Caki2 (cell line): ENCODE measurements around the gene HTT-AS. TPM values are rescaled to one million over a fixed set of nuclear protein-coding genes. Genes with fewer than 3 reads are reported as not detected.
"Not testable (repeated sequence)": the region's sequence is repeated elsewhere in the genome, so short reads cannot be mapped to it uniquely, and the experiment has no call there.

ENCODE experiments used
- DNase-seq: peaks from one replicate; pipeline ENCODE4 v3.0.0-alpha.2; 2015; ENCODE audit warnings: low read depth
- in situ Hi-C: cut with HindIII; loops from 2 replicates; pipeline ENCODE4 v1.10.0; 2016; ENCODE audit warnings: low sequenced_read_pairs, low pct_unique_long_range_greater_than_20kb, mixed read lengths
- total RNA-seq: library from RNA; depleted of rRNA; stranded (reverse); fragments of >200 nt; shearing (Covaris generic); gene quantifications from 2 replicates; pipeline ENCODE4 v1.2.3, GENCODE V29; 2014; ENCODE audit warnings: low replicate concordance

HTT-AS gene
- total RNA-seq, 1 experiment from 2014 or later: not detected

DNA sequence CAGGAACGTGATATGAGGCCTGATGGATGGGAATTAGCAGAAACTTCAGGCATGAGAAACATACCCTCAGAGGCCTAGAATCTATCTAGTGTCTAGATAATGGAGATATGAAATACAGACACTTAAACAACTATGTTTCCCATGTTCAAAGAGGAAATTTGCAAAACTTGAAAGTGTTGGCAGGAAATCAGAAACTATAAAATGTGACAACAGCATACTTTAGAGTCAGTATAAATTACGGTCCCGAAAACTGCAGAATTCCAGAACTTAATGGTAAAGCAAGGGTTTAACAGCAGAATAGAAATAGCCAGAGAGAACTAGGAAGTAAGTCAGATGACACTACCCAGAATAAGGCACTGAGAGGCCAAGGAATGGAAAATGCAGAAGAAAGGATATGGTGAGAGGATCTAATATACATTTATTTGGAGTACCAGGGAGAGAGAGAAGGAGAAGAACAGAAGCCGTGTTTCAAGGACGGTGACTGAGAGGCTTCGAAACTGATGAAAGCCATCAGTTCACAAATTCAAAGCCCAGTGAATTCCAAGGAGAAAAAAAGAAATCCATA, 7.4 kb downstream of the HTT-AS start:
- no peak for DNase-seq
- in situ Hi-C loops: no loop called here

DNA sequence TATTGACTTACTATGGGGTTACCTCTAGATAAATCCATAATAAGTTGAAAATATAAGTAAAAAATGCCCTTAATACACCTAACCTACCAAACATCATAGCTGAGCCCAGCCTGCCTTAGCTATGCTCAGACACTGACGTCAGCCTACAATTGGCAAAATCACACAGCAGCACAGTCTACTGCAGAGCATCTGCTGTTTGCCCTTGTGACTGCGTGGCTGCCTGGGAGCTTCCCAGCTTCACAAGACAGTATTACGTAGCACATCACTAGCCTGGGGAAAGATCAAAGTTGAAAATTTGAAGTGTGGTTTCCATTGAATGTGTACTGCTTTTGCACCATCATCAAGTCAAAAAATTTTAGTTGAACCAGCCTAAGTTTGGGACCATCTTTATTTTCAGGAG, 8.8 kb downstream of the HTT-AS start:
- no peak for DNase-seq
- in situ Hi-C loops: no loop called here

DNA sequence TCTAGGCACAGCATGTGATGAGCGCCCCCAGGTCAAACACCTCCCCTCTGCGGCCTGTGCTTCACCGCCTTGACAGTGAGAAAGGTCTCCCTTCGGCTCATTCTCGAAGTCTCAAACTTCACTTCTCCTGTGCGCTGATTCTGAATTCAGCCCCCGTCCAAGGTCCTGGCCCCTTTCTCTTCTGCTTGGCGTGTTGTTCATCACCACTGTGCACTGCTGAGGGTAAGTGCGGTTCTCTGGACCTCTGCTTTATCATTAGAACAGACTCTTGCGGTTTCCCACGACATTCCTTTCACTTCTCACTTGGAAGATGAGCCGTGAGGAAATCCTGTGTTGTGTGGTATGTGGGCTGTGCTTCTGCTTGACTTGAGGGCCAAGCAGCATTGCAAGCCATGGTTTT, 11.9 kb downstream of the HTT-AS start:
- in situ Hi-C loops: no loop called here
- DNase-seq: no peak

DNA sequence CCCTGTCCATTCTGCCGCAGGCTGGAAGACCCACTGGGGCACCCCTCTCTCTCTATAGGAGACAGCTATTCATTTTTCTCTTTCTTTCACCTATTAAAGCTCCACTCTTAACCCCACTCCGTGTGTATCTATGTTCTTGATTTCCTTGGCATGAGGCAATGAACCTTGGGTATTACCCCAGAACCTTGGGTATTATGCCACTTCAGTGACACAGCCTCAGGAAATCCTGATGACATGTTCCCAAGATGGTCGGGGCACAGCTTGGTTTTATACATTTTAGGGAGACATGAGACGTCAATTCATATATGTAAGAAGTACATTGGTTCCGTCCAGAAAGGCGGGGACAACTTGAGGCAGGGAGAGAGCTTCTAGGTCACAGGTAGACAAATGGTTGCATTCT, 13.4 kb downstream of the HTT-AS start:
- no peak for DNase-seq
- in situ Hi-C loops: no loop called here

DNA sequence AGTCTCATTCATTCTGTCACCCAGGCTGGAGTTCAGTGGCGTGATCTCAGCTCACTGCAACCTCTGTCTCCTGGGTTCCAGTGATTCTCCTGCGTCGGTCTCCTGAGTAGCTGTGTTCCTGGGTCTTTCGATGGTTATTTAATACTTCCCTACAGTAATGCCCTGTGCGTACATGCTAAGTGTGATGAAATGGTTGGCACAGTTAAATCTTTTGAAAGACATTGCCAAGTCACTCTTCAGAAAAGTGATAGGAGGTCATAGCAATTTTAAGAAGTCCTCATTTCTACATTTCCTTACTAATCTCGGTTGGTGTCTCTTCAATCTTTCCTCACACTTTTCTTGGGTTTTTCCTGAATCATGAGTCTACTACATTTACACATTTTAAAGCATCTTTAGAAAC, 14.4 kb downstream of the HTT-AS start:
- in situ Hi-C loops: no loop called here
- no peak for DNase-seq

DNA sequence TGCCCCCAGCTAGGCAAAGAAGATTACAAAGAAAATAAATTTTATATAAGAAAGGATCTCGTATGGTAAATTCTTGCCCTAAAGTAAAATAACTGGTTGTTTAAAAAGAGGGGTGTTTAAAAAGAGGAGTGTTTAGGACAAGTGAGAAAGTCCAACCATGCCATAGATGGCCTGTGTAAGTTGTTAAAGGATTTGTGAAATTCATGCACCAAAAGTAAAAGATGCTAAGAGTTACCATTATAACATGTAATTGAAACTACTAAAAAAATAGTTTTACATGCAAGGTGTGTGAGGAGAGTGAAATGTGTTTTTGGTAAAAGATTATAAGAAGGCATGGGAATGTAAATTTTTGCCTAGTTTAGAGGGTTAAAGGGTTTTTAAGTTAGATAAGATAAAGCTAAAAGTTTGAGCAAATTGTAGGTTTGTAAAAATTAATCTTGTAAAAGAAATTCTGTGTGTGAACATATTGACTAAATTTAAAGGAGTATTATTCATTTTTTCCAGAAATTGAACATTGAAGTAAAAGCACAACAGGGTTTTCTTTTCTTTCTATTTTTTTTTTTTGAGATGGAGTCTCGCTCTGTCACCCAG, 20.1 kb downstream of the HTT-AS start:
- in situ Hi-C loops: no loop called here
- no peak for DNase-seq

DNA sequence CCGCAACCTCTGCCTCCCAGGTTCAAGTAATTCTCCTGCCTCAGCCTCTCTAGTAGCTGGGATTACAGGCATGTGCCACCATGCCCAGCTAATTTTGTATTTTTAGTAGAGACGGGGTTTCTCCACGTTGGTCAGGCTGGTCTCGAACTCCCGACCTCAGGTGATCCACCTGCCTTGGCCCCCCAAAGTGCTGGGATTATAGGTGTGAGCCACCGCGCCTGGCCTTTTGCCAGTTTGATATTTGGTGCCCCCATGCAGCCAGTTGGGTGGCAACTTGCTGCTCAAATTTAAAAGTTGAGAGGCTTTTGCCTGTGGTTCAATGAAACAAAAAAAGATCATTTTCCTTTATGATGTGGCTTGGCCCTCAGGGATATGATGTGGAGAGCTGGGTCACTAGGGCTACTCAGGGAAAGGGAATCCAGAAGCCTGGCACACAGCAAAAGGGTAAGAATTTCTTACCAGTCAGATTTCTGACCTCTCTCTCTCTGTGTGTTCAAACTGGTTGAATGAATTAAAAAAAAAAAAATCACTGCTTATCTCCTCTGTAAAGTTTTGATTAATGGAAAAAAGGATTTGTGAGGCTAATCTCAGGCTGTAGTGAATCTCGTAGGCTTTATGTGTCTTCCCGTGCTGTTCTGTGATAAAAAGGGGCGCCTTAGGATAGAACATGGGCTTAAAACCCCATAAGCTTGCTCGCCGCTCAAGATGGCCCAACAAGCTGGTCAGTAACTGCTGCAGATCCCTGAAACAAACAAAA, 23.0 kb downstream of the HTT-AS start:
- in situ Hi-C loops, DNase-seq: not testable (repeated sequence)

DNA sequence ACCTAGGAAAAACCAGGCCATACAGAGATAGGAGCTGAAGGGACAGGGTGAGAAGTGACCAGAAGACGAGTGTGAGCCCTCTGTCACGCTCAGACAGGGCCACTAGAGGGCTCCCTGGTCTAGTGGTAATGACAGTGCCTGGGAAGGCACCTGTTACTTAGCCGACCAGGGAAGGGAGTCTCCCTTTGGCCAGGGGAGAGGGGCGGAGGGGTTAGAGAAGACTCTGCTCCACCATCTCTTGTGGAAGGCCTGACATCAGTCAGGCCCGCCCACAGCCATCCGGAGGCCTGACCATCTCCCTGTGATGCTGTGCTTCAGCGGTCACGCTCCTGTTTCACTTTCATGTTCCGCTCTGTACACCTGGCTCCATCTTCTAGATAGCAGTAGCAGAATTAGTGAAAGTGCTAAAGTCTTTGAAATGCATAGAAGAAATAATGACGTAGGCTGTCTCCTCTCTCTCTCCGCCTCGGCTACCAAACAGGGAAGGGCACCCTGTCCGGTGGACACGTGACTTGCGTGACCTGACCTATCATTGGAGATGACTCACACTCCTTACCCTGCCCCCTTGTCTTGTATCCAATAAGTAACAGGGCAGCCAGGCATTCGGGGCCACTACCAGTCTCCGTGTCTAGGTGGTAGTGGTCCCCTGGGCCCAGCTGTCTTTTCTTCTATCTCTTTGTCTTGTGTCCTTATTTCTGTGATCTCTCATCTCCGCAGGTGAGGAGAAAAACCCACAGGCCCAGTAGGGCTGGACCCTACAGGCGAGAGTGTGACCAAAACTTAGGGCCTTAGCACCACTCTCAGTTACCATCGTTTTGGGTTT, 26.7 kb downstream of the HTT-AS start:
- peak; percentile 77 for DNase-seq
- in situ Hi-C loops: no loop called here

DNA sequence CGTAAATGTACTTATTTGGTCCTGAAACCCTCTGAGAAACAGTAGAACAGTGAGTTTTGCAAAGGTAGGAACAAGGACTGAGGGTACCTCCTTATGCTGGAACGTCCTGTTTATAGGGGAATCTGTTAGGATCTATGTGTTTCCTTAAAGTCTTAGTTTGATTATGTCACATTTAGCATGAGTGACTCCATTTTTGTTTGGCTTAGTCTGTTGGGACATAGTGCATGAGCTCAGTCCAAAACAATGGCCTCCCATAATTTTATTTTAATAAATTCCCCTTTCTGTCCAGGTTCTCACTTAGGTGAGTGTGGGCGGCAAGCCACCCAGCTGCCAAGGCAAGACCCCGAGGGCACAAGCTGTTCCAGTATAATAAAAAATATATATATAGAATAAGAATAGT, 27.7 kb downstream of the HTT-AS start:
- no peak for DNase-seq
- in situ Hi-C loops: no loop called here

DNA sequence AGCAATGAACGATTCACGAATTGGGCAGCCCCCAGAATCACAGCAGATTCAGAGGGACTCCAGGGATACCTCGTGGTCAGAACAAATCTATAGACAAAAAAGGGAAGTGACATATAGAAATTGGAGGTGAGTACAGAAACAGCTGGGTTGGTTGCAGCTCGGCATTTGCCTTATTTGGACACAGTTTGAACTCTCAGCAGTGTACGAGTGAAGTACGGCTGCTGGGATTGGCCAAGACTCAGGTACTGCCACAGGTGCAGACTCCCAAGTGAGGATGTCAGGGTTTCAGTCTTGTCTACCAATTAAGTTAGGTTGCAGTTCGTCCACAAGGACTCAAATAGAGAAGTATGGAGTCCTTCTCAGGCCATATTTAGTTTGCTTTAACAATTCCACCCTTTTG, 28.2 kb downstream of the HTT-AS start:
- no peak for DNase-seq
- in situ Hi-C loops: no loop called here

DNA sequence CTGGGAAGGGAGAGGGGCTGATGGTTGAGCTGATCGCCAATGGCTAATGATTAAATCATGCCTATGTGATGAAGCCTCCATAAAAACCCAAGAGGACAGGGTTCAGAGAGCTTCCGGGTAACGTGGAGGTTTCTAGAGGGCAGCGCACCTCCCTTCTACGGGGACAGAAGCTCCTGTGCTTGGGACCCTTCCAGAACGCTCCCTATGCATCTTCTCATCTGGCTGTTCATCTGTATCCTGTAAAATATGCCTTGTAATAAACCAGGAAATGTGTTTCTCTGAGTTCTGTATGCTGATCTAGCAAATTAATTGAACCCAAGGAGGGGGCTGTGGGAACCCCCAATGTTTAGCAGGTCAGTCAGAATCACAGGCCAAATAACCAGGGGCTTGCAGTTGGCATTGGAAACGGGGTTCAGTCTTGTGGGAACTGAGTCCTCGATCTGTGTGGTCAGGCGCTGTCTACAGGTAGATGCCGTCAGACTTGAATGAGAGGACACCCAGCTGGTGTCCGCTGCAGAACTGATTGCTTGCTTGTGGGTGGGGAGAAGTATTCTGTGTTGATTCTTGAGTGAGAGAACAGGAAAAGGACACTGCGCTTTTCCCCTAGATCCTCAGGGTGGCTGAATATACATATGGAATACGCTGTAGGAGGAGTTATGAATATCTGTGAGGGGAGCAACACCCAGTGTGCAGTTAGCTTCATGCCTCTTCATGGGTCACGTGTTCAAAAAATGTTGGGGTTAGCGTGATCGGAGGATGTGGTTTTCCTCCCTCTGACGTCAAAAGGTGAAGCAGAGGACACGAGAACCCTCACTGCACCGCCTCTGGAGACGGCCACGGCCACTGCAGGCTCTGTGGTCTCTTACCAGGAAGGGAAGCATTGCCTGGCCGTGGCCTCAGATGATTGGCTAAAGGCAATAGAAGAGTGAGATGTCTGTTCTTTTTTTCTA, 29.2 kb downstream of the HTT-AS start:
- in situ Hi-C loops: no loop called here
- DNase-seq: no peak

DNA sequence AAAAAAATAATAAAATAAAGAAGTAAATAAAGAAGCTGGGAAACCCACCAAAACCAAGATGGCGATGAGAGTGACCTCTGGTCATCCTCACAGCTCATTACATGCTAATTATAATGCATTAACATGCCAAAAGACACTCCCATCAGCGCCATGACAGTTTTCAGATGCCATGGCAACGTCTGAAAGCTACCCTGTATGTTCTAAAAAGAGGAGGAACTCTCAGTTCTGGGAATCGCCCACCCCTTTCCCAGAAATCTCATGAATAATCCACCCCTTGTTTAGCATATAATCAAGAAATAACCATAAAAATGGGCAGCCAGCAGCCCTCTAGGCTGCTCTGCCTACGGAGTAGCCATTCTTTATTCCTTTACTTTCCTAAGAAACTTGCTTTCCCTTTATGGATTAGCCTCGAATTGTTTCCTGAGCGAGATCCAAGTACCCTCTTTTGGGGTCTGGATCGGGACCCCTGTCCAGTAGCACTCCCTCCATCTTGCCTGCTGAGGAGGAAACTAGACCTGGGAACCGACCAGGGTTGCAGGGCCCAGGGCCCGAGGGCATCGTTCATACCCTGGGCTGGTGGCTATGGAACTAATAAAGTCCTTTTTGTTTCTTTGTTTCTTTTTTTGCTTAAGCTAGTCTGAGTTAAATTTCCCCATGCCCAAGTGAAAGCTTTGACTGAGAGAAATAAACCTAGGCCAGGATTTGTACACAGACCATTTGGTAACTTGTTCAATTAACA, 30.9 kb downstream of the HTT-AS start:
- DNase-seq: no peak
- in situ Hi-C loops: no loop called here

DNA sequence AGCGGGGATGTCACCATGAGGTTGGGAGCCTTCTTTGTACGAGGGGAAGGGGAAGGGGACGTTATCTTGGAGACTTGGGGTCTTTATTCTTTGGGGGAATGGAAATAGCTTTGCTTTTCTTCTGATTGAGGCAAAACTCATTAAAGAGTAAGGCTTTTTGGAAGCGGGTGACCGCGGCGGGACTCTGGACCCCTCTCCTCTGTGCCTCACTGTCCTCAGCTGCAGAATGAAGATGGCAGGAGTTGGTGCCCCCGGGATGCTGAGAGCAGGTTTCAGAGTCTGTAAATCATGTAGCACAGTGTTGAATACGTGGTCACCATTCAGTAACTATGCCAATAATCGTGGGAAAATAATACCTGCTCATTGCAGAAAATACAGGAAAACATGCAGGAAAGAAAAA, 32.1 kb downstream of the HTT-AS start:
- in situ Hi-C loops: no loop called here
- DNase-seq: no peak

DNA sequence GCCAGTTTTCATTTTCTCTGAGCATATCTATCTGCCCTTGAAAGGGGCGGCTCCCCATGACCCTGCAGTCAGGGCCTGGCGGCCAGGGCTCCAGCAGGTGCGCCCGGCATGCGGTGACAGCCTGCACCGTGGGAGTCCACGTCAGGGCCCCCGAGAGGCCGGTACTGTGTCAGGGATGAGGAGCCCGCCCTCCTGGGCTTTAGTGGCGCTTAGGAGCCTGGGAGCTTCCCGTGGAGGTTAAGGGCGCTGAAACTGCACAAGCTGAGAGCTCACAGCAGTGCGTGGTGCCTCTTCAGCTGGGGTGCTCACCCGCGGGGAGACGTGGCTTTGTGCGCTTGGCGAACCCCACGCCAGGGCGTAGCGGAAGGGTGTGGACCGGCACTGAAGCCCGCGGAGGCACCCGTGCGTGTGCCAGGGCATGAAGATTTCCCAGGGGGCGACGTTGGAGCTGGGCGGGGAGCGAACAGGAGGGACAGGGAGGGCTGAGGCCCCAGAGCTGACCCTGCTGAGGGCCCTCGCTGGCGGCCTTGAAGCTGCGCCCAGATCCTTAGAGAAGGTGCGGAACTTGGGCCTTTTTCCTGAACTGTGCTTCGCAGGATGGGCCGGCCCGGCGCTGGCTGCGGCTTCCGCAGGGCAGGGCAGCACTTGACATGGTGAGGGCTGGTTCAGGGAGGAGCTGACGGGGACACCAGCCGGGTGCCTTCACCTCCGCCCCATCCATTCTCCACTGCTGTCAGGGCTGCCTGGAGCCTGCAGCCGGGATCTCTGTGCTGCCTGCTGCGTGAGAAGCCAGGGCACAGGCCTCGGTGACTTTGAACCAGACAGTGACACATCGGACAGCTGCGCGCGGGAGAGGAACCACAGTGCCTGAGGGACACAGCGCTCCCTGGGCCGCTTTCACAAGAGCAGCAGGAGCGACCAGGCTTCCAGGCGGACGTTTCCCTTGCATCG, 32.9 kb downstream of the HTT-AS start:
- no peak for DNase-seq
- in situ Hi-C loops: no loop called here

DNA sequence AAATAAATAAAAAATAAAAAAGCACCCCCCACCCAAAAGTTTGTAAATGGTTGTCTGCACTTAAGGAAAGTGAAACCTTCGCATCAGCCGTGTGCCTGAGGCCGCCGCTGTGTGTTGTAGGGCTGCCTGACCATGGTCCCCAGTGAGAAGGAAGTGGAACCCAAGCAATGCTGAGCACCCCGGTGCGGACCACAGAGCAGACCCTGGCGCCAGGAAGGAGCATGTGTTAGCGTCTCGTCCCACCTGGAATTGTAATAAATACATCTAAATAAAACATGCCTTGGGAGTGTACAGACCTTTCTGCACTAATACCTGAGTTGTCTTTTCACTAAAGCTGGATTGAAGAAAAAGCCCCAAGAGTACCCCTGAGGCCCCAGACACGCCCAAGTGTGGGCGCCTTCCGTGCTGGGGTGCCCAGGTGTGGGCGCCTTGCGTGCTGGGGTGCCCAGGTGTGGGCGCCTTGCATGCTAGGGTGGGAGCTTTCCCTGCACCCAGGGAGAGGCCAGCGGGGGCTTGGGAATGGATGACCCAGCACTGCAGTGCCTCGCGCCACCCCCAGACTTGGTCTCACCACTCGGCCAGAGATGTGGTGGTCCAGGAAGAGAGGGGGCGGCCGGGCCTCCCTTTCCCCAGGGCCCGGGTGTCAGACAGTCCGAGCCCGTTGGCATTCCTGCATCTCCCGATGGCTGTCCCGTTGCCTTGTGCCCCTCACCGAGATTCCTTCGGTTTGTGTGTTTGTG, 33.7 kb downstream of the HTT-AS start:
- no peak for DNase-seq
- in situ Hi-C loops: no loop called here
